NB4 (cell line): Measurements from ENCODE around the gene PLCH2.

ENCODE experiments used
- CTCF ChIP-seq: IDR thresholded peaks from one replicate; pipeline ENCODE4 v1.5.1; 2012; ENCODE audit warnings: low read depth, low read length
- MYC ChIP-seq: IDR thresholded peaks from 2 replicates; pipeline ENCODE4 v1.6.1; 2011; ENCODE audit warnings: low read depth, low read length
- POLR2A ChIP-seq: IDR thresholded peaks from 2 replicates; pipeline ENCODE4 v1.6.1; 2011; ENCODE audit warnings: mild to moderate bottlenecking; ENCODE audit not compliant: insufficient read length; ENCODE audit errors: extremely low read depth

GRCh38 chr1:2436876-2437275, 39.2 kb upstream of the PLCH2 start:
- TF ChIP-seq POLR2A, result no peak
- TF ChIP-seq CTCF, result no peak
- no peak for TF ChIP-seq MYC
